Liver (tissue), 3 donors: Measurements from ENCODE around the gene ZNHIT6.

ENCODE experiments used
- CTCF ChIP-seq: fragments of 150-350 bp; IDR thresholded peaks from 2 replicates; pipeline ENCODE4 v1.5.1; 2017; ENCODE audit warnings: improper control_type of control experiment, low read depth, low read length; ENCODE audit not compliant: missing input control
- FOXA1 ChIP-seq: IDR thresholded peaks from 2 replicates; pipeline ENCODE4 v1.6.1; 2016; ENCODE audit warnings: antibody characterized with exemption
- GABPA ChIP-seq, 2 donors: IDR thresholded peaks in 1 of 2; conservative IDR thresholded peaks in 1 of 2; 2 replicates each; pipeline ENCODE4 v1.6.1; 2016; ENCODE audit warnings: antibody characterized with exemption in 2 of 2, mild to moderate bottlenecking in 1 of 2, moderate library complexity in 1 of 2
- HNF4G ChIP-seq: IDR thresholded peaks from 2 replicates; pipeline ENCODE4 v1.6.1; 2016; ENCODE audit warnings: antibody characterized with exemption
- JUND ChIP-seq, 2 donors: IDR thresholded peaks; 2 replicates each; pipeline ENCODE4 v1.6.1; 2016; ENCODE audit warnings: antibody characterized with exemption in 2 of 2
- MAX ChIP-seq: IDR thresholded peaks from 2 replicates; pipeline ENCODE4 v1.6.1; 2016; ENCODE audit warnings: antibody characterized with exemption
- NR2F2 ChIP-seq: IDR thresholded peaks from 2 replicates; pipeline ENCODE4 v1.6.1; 2016; ENCODE audit warnings: antibody characterized with exemption
- RAD21 ChIP-seq, 2 donors: IDR thresholded peaks; 2 replicates each; pipeline ENCODE4 v1.6.1; 2016; ENCODE audit warnings: antibody characterized with exemption in 2 of 2, mild to moderate bottlenecking in 2 of 2
- REST ChIP-seq: IDR thresholded peaks from 2 replicates; pipeline ENCODE4 v1.6.1; 2016; ENCODE audit warnings: antibody characterized with exemption, mild to moderate bottlenecking
- TAF1 ChIP-seq: conservative IDR thresholded peaks from 2 replicates; pipeline ENCODE4 v1.6.1; 2016; ENCODE audit warnings: antibody characterized with exemption, mild to moderate bottlenecking
- YY1 ChIP-seq: IDR thresholded peaks from 2 replicates; pipeline ENCODE4 v1.6.1; 2016; ENCODE audit warnings: antibody characterized with exemption, mild to moderate bottlenecking
- ZBTB33 ChIP-seq: IDR thresholded peaks from 2 replicates; pipeline ENCODE4 v1.6.1; 2016; ENCODE audit warnings: antibody characterized with exemption
- donor health status: healthy.
- donor health status: healthy.

GRCh38 chr1:85629532-85629920 is 78.7 kb downstream of the ZNHIT6 start:
- no peak for TF ChIP-seq CTCF
- TF ChIP-seq TAF1, result peak; percentile 85
- peak; percentile 63 for TF ChIP-seq ZBTB33
- peak; percentile 28 to 34 for TF ChIP-seq RAD21 (IDR thresholded peaks at IDR 0.05)
- TF ChIP-seq GABPA (IDR thresholded peaks at IDR 0.05 in 1 of 2, conservative IDR thresholded peaks at IDR 0.05 in 1 of 2), result peak in 1 of 2 donors; percentile 44
- TF ChIP-seq MAX, result peak; percentile 60
- no peak for TF ChIP-seq NR2F2
- peak; percentile 47 for TF ChIP-seq FOXA1
- TF ChIP-seq REST, result peak; percentile 66
- no peak for TF ChIP-seq HNF4G
- TF ChIP-seq YY1, result peak; percentile 66
- TF ChIP-seq JUND (IDR thresholded peaks at IDR 0.05), result peak; percentile 31 to 71
